ENCODE measurements around the gene SRRM3.

GRCh38 chr7:76333511-76334101 lies 131.9 kb downstream of the SRRM3 start:
- TF ChIP-seq, protein P1, sequence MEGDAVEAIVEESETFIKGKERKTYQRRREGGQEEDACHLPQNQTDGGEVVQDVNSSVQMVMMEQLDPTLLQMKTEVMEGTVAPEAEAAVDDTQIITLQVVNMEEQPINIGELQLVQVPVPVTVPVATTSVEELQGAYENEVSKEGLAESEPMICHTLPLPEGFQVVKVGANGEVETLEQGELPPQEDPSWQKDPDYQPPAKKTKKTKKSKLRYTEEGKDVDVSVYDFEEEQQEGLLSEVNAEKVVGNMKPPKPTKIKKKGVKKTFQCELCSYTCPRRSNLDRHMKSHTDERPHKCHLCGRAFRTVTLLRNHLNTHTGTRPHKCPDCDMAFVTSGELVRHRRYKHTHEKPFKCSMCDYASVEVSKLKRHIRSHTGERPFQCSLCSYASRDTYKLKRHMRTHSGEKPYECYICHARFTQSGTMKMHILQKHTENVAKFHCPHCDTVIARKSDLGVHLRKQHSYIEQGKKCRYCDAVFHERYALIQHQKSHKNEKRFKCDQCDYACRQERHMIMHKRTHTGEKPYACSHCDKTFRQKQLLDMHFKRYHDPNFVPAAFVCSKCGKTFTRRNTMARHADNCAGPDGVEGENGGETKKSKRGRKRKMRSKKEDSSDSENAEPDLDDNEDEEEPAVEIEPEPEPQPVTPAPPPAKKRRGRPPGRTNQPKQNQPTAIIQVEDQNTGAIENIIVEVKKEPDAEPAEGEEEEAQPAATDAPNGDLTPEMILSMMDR (IDR thresholded peaks at IDR 0.05; ENCODE audit: low read depth, low read length, poor library complexity, severe bottlenecking): no peak
- no peak for TF ChIP-seq EZH2phosphoT487 (IDR thresholded peaks at IDR 0.05; ENCODE audit: borderline replicate concordance, low read length)
